SK-N-SH treated with all-trans-retinoic acid at 6 μM for 48 hours (cell line): ENCODE results near the gene PHF2.

ENCODE experiments used
- ARNTL ChIP-seq: fragments of 450-650 bp; formaldehyde crosslinking; IDR thresholded peaks from 2 replicates; pipeline ENCODE4 v1.5.0; 2020; ENCODE audit warnings: low read depth, mild to moderate bottlenecking, moderate library complexity, borderline replicate concordance
- CSRNP3 ChIP-seq: fragments of 250-450 bp; sonication (Bioruptor Pico); IDR thresholded peaks from 2 replicates; pipeline ENCODE4 v1.5.1; 2021; ENCODE audit warnings: mild to moderate bottlenecking, moderate library complexity
- ESRRG ChIP-seq: fragments of 250-450 bp; sonication (Bioruptor Pico); IDR thresholded peaks from 2 replicates; pipeline ENCODE4 v1.6.1; 2021; ENCODE audit warnings: mild to moderate bottlenecking
- ISL1 ChIP-seq: fragments of 250-450 bp; sonication (Bioruptor Pico); IDR thresholded peaks from 2 replicates; pipeline ENCODE4 v2.1.2; 2022; ENCODE audit warnings: mild to moderate bottlenecking, moderate library complexity
- PPARA ChIP-seq: fragments of 250-450 bp; sonication (Bioruptor Pico); IDR thresholded peaks from 2 replicates; pipeline ENCODE4 v1.5.0; 2020; ENCODE audit warnings: mild to moderate bottlenecking, borderline replicate concordance
- TCF4 ChIP-seq: fragments of 250-450 bp; sonication (Bioruptor Pico); IDR thresholded peaks from 2 replicates; pipeline ENCODE4 v1.8.0; 2021; ENCODE audit warnings: mild to moderate bottlenecking, moderate library complexity, borderline replicate concordance
- TSHZ2 ChIP-seq: fragments of 250-450 bp; sonication (Bioruptor Pico); IDR thresholded peaks from 2 replicates; pipeline ENCODE4 v1.5.0; 2020; ENCODE audit warnings: mild to moderate bottlenecking, moderate library complexity
- ZFP3 ChIP-seq: fragments of 250-450 bp; sonication (Bioruptor Pico); IDR thresholded peaks from 2 replicates; pipeline ENCODE4 v1.5.0; 2020; ENCODE audit warnings: mild to moderate bottlenecking, moderate library complexity
- ZFP30 ChIP-seq: fragments of 450-650 bp; formaldehyde crosslinking; IDR thresholded peaks from 2 replicates; pipeline ENCODE4 v1.5.0; 2022; ENCODE audit warnings: mild to moderate bottlenecking, moderate library complexity

GRCh38 chr9:93674580-93675335, 98.4 kb downstream of the PHF2 start:
- no peak for TF ChIP-seq ARNTL (CRISPR knock-in tag)
- TF ChIP-seq ZFP3 = no peak
- TF ChIP-seq PPARA (CRISPR knock-in tag) = no peak
- no peak for TF ChIP-seq ZFP30 (CRISPR knock-in tag)
- TF ChIP-seq TSHZ2 (CRISPR knock-in tag) = no peak
- TF ChIP-seq ESRRG (CRISPR knock-in tag) = no peak
- TF ChIP-seq ISL1 = no peak
- no peak for TF ChIP-seq TCF4 (CRISPR knock-in tag)
- no peak for TF ChIP-seq CSRNP3 (CRISPR knock-in tag)
